WTC11 (cell line): ENCODE data around the gene IMMT. TPM values are rescaled to one million over a fixed set of nuclear protein-coding genes. Genes with fewer than 3 reads are reported as not detected.

Source experiments
- ATAC-seq: fragments of 200-7000 bp; cut with Tn5 transposase; 2 replicates; pipeline ENCODE4 v1.10.0; 2021; ENCODE audit warnings: mild to moderate bottlenecking, moderate library complexity
- CTCF ChIA-PET: fragments of 300-600 bp; sonication (Branson Sonifier 250); formaldehyde crosslinking; loops from one replicate; lab custom pipeline; 2021; ENCODE audit warnings: antibody characterized with exemption; lab: Charles Lee
- POLR2A ChIA-PET: fragments of 350-600 bp; sonication (Branson Sonifier 250); formaldehyde crosslinking; loops from one replicate; lab custom pipeline; 2021; ENCODE audit warnings: antibody characterized with exemption; lab: Charles Lee
- DNase-seq: peaks from one replicate; pipeline ENCODE4 v3.0.0; 2021; ENCODE audit warnings: low spot score
- H3K27ac Mint-ChIP-seq: 2 replicates; pipeline ENCODE4 v1.8.0; 2021; ENCODE audit warnings: mixed read lengths
- H3K27me3 Mint-ChIP-seq: 2 replicates; pipeline ENCODE4 v1.8.0; 2021; ENCODE audit warnings: low read depth, mild to moderate bottlenecking, moderate library complexity, mixed read lengths
- H3K36me3 Mint-ChIP-seq: 2 replicates; pipeline ENCODE4 v1.8.0; 2021; ENCODE audit warnings: mixed read lengths
- H3K4me1 Mint-ChIP-seq: 2 replicates; pipeline ENCODE4 v1.8.0; 2022; ENCODE audit warnings: mixed read lengths
- H3K4me3 Mint-ChIP-seq: 2 replicates; pipeline ENCODE4 v1.8.0; 2021; ENCODE audit warnings: mild to moderate bottlenecking, moderate library complexity, mixed read lengths
- H3K9me3 Mint-ChIP-seq: 2 replicates; pipeline ENCODE4 v1.8.0; 2021; ENCODE audit warnings: mixed read lengths
- CREM ChIP-seq: sonication (generic); formaldehyde crosslinking; IDR thresholded peaks from 2 replicates; pipeline ENCODE4 v1.8.1; 2022; ENCODE audit warnings: mild to moderate bottlenecking, missing genetic modification reagents, moderate library complexity
- EMX1 ChIP-seq: fragments of 250-450 bp; sonication (Bioruptor Pico); IDR thresholded peaks from 2 replicates; pipeline ENCODE4 v1.8.0; 2021; ENCODE audit warnings: mild to moderate bottlenecking
- GABPB1 ChIP-seq: sonication (generic); formaldehyde crosslinking; IDR thresholded peaks from 2 replicates; pipeline ENCODE4 v1.8.1; 2023; ENCODE audit warnings: mild to moderate bottlenecking, missing genetic modification reagents
- KAT7 ChIP-seq: sonication (generic); formaldehyde crosslinking; IDR thresholded peaks from 2 replicates; pipeline ENCODE4 v1.8.1; 2023; ENCODE audit warnings: missing genetic modification reagents, mild to moderate bottlenecking, borderline replicate concordance
- NR2C2 ChIP-seq: sonication (generic); formaldehyde crosslinking; IDR thresholded peaks from 2 replicates; pipeline ENCODE4 v1.8.0; 2022; ENCODE audit warnings: mild to moderate bottlenecking, missing genetic modification reagents
- PRRX2 ChIP-seq: fragments of 250-450 bp; sonication (Bioruptor Pico); IDR thresholded peaks from 2 replicates; pipeline ENCODE4 v1.8.0; 2021; ENCODE audit warnings: mild to moderate bottlenecking
- TCF7 ChIP-seq: sonication (generic); formaldehyde crosslinking; IDR thresholded peaks from 2 replicates; pipeline ENCODE4 v1.8.0; 2022; ENCODE audit warnings: mild to moderate bottlenecking, low read depth, missing genetic modification reagents, moderate library complexity
- TEAD1 ChIP-seq: sonication (generic); formaldehyde crosslinking; IDR thresholded peaks from 2 replicates; pipeline ENCODE4 v1.8.0; 2022; ENCODE audit warnings: mild to moderate bottlenecking, missing genetic modification reagents
- TEAD4 ChIP-seq: sonication (generic); formaldehyde crosslinking; IDR thresholded peaks from 2 replicates; pipeline ENCODE4 v1.8.0; 2022; ENCODE audit warnings: mild to moderate bottlenecking, missing genetic modification reagents
- TP53 ChIP-seq: sonication (generic); formaldehyde crosslinking; IDR thresholded peaks from 2 replicates; pipeline ENCODE4 v1.8.1; 2023; ENCODE audit warnings: mild to moderate bottlenecking, missing genetic modification reagents
- ZBTB21 ChIP-seq: sonication (generic); formaldehyde crosslinking; IDR thresholded peaks from 2 replicates; pipeline ENCODE4 v1.8.1; 2023; ENCODE audit warnings: mild to moderate bottlenecking, missing genetic modification reagents, borderline replicate concordance
- ZNF219 ChIP-seq: sonication (generic); formaldehyde crosslinking; IDR thresholded peaks from 2 replicates; pipeline ENCODE4 v1.8.0; 2023; ENCODE audit warnings: missing genetic modification reagents, mild to moderate bottlenecking, borderline replicate concordance
- ZNF263 ChIP-seq: sonication (generic); formaldehyde crosslinking; IDR thresholded peaks from 2 replicates; pipeline ENCODE4 v1.8.1; 2022; ENCODE audit warnings: low read depth, mild to moderate bottlenecking, moderate library complexity, missing genetic modification reagents
- total RNA-seq: library from RNA; stranded (reverse); gene quantifications from 3 replicates; pipeline ENCODE4 v1.2.3, GENCODE V29; 2021
- TF ChIP-seq, protein P1 (sequence below): sonication (generic); formaldehyde crosslinking; IDR thresholded peaks from 2 replicates; pipeline ENCODE4 v1.8.1; 2022; ENCODE audit warnings: low read depth, mild to moderate bottlenecking, moderate library complexity, missing genetic modification reagents, borderline replicate concordance
- TF ChIP-seq, protein P2 (sequence below): sonication (generic); formaldehyde crosslinking; IDR thresholded peaks from 2 replicates; pipeline ENCODE4 v1.8.0; 2022; ENCODE audit warnings: mild to moderate bottlenecking, missing genetic modification reagents
- TF ChIP-seq, protein P3 (sequence below): sonication (generic); formaldehyde crosslinking; IDR thresholded peaks from 2 replicates; pipeline ENCODE4 v1.8.0; 2022; ENCODE audit warnings: mild to moderate bottlenecking, missing genetic modification reagents
- TF ChIP-seq, protein P4 (sequence below): sonication (generic); formaldehyde crosslinking; IDR thresholded peaks from 2 replicates; pipeline ENCODE4 v1.8.0; 2023; ENCODE audit warnings: missing genetic modification reagents
- TF ChIP-seq, protein P5 (sequence below): sonication (generic); formaldehyde crosslinking; IDR thresholded peaks from 2 replicates; pipeline ENCODE4 v1.8.1; 2023; ENCODE audit warnings: mild to moderate bottlenecking, moderate library complexity, missing genetic modification reagents
- TF ChIP-seq, protein P6 (sequence below): sonication (generic); formaldehyde crosslinking; IDR thresholded peaks from 2 replicates; pipeline ENCODE4 v1.8.0; 2022; ENCODE audit warnings: mild to moderate bottlenecking, missing genetic modification reagents
- TF ChIP-seq, protein P7 (sequence below): sonication (generic); formaldehyde crosslinking; IDR thresholded peaks from 2 replicates; pipeline ENCODE4 v1.8.0; 2022; ENCODE audit warnings: missing genetic modification reagents
- TF ChIP-seq, protein P8 (sequence below): fragments of 250-450 bp; sonication (Bioruptor Pico); IDR thresholded peaks from 2 replicates; pipeline ENCODE4 v2.1.2; 2022; ENCODE audit warnings: mild to moderate bottlenecking, moderate library complexity

IMMT gene
- total RNA-seq, 1 experiment from 2014 or later, result 102 TPM

DNA sequence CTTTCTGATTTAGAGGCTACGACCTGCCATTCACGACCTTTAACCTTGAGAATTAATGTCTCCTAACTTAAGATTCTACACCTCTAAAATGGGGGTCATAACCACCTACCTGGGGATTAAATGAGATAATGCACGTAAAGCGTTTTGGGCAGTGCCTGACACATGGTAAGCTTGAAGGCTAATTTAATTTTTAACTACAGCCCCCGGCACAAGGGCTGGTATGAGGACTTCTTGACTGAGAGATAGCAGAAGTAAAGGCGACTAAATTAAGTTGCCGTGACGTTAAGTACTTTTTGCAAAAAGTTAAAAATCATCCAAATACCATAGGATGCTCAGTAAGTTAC is 4.5 kb upstream of the IMMT start:
- peak overlapping the region; percentile 99 for H3K4me3 Mint-ChIP-seq
- POLR2A ChIA-PET, result no interaction called here
- H3K4me1 Mint-ChIP-seq, result peaks cover 38% of the 10 kb centered on the region
- CTCF ChIA-PET, result no interaction called here
- H3K9me3 Mint-ChIP-seq, result no peaks in the 10 kb centered on the region
- no peak for ATAC-seq
- H3K36me3 Mint-ChIP-seq, result no peaks in the 10 kb centered on the region
- no peaks in the 10 kb centered on the region for H3K27me3 Mint-ChIP-seq
- no peak for DNase-seq
- peak overlapping the region; percentile 98 for H3K27ac Mint-ChIP-seq
- TF ChIP-seq ZNF263 (CRISPR knock-in tag) (no peak), TCF7 (CRISPR knock-in tag) (no peak), NR2C2 (CRISPR knock-in tag) (no peak), TP53 (CRISPR knock-in tag) (no peak), PRRX2 (no peak), GABPB1 (CRISPR knock-in tag) (no peak), ZBTB21 (no peak), TEAD1 (CRISPR knock-in tag) (no peak), TEAD4 (CRISPR knock-in tag) (no peak), ZNF219 (no peak), EMX1 (CRISPR knock-in tag) (no peak), CREM (CRISPR knock-in tag) (no peak), KAT7 (CRISPR knock-in tag) (no peak)
- TF ChIP-seq, protein P1, sequence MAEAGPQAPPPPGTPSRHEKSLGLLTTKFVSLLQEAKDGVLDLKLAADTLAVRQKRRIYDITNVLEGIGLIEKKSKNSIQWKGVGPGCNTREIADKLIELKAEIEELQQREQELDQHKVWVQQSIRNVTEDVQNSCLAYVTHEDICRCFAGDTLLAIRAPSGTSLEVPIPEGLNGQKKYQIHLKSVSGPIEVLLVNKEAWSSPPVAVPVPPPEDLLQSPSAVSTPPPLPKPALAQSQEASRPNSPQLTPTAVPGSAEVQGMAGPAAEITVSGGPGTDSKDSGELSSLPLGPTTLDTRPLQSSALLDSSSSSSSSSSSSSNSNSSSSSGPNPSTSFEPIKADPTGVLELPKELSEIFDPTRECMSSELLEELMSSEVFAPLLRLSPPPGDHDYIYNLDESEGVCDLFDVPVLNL (CRISPR knock-in tag), result no peak
- TF ChIP-seq, protein P2, sequence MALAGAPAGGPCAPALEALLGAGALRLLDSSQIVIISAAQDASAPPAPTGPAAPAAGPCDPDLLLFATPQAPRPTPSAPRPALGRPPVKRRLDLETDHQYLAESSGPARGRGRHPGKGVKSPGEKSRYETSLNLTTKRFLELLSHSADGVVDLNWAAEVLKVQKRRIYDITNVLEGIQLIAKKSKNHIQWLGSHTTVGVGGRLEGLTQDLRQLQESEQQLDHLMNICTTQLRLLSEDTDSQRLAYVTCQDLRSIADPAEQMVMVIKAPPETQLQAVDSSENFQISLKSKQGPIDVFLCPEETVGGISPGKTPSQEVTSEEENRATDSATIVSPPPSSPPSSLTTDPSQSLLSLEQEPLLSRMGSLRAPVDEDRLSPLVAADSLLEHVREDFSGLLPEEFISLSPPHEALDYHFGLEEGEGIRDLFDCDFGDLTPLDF (CRISPR knock-in tag), result no peak
- TF ChIP-seq, protein P3, sequence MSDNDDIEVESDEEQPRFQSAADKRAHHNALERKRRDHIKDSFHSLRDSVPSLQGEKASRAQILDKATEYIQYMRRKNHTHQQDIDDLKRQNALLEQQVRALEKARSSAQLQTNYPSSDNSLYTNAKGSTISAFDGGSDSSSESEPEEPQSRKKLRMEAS (CRISPR knock-in tag), result no peak
- TF ChIP-seq, protein P4, sequence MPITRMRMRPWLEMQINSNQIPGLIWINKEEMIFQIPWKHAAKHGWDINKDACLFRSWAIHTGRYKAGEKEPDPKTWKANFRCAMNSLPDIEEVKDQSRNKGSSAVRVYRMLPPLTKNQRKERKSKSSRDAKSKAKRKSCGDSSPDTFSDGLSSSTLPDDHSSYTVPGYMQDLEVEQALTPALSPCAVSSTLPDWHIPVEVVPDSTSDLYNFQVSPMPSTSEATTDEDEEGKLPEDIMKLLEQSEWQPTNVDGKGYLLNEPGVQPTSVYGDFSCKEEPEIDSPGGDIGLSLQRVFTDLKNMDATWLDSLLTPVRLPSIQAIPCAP (CRISPR knock-in tag), result no peak
- TF ChIP-seq, protein P5, sequence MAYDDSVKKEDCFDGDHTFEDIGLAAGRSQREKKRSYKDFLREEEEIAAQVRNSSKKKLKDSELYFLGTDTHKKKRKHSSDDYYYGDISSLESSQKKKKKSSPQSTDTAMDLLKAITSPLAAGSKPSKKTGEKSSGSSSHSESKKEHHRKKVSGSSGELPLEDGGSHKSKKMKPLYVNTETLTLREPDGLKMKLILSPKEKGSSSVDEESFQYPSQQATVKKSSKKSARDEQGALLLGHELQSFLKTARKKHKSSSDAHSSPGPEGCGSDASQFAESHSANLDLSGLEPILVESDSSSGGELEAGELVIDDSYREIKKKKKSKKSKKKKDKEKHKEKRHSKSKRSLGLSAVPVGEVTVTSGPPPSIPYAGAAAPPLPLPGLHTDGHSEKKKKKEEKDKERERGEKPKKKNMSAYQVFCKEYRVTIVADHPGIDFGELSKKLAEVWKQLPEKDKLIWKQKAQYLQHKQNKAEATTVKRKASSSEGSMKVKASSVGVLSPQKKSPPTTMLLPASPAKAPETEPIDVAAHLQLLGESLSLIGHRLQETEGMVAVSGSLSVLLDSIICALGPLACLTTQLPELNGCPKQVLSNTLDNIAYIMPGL (CRISPR knock-in tag), result no peak
- TF ChIP-seq, protein P6, sequence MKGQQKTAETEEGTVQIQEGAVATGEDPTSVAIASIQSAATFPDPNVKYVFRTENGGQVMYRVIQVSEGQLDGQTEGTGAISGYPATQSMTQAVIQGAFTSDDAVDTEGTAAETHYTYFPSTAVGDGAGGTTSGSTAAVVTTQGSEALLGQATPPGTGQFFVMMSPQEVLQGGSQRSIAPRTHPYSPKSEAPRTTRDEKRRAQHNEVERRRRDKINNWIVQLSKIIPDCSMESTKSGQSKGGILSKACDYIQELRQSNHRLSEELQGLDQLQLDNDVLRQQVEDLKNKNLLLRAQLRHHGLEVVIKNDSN (CRISPR knock-in tag), result no peak
- TF ChIP-seq, all 79 proteins: peak for 0

DNA sequence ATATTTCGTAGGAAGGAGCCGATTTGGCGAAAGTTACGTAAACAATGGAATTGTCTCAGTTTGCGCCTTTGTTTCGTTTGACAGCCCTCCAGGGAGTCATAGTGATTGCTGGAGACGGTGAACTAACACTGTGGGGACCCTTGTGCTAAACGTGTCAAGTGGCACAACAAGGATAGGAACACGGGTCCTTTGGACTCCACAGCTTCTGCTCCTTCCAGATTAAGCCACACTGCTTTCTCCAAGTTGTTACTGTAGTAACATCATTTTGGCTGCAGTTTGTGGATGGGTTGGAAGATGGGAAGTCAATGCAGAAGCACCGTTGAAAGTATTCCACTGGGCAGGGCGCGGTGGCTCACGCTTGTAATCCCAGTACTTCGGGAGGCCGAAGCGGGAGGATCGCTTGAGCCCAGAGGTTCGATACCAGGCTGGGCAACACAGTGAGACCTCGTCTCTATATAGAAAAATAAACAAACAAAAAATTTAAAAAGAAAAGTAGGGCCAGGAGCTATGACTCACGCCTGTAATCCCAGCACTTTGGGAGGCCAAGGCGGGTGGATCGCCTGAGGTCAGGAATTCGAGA is 636 bp upstream of the IMMT start:
- 0 out of 2 replicates have a peak, but pooled peaks have one; percentile 1 for ATAC-seq
- POLR2A ChIA-PET, result interaction anchor here (0.6 to 1.5 kb wide), 5 partner anchors 10 to 245 kb away, joined by 3 to 6 read pairs (median 3); partner anchors contain the start of genes KDM3A, POLR1A and PTCD3
- Mint-ChIP-seq H3K27me3 (no peaks in the 10 kb centered on the region), H3K4me3 (peak overlapping the region; percentile 90)
- TF ChIP-seq, protein P7, sequence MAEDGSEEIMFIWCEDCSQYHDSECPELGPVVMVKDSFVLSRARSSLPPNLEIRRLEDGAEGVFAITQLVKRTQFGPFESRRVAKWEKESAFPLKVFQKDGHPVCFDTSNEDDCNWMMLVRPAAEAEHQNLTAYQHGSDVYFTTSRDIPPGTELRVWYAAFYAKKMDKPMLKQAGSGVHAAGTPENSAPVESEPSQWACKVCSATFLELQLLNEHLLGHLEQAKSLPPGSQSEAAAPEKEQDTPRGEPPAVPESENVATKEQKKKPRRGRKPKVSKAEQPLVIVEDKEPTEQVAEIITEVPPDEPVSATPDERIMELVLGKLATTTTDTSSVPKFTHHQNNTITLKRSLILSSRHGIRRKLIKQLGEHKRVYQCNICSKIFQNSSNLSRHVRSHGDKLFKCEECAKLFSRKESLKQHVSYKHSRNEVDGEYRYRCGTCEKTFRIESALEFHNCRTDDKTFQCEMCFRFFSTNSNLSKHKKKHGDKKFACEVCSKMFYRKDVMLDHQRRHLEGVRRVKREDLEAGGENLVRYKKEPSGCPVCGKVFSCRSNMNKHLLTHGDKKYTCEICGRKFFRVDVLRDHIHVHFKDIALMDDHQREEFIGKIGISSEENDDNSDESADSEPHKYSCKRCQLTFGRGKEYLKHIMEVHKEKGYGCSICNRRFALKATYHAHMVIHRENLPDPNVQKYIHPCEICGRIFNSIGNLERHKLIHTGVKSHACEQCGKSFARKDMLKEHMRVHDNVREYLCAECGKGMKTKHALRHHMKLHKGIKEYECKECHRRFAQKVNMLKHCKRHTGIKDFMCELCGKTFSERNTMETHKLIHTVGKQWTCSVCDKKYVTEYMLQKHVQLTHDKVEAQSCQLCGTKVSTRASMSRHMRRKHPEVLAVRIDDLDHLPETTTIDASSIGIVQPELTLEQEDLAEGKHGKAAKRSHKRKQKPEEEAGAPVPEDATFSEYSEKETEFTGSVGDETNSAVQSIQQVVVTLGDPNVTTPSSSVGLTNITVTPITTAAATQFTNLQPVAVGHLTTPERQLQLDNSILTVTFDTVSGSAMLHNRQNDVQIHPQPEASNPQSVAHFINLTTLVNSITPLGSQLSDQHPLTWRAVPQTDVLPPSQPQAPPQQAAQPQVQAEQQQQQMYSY (CRISPR knock-in tag), result 0 out of 2 replicates have a peak, but pooled peaks have one; percentile 1
- TF ChIP-seq, protein P8, sequence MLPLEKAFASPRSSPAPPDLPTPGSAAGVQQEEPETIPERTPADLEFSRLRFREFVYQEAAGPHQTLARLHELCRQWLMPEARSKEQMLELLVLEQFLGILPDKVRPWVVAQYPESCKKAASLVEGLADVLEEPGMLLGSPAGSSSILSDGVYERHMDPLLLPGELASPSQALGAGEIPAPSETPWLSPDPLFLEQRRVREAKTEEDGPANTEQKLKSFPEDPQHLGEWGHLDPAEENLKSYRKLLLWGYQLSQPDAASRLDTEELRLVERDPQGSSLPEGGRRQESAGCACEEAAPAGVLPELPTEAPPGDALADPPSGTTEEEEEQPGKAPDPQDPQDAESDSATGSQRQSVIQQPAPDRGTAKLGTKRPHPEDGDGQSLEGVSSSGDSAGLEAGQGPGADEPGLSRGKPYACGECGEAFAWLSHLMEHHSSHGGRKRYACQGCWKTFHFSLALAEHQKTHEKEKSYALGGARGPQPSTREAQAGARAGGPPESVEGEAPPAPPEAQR (CRISPR knock-in tag), result no peak
- TF ChIP-seq, all 79 proteins: peak for 1
- Mint-ChIP-seq H3K9me3 (no peaks in the 10 kb centered on the region), H3K4me1 (peaks cover 33% of the 10 kb centered on the region), H3K27ac (peak overlapping the region; percentile 98), H3K36me3 (no peaks in the 10 kb centered on the region; the same call in 1 of the 2 replicates)
- CTCF ChIA-PET, result no interaction called here
- no peak for DNase-seq
